ENCODE data around the gene TIPARP. TPM values are rescaled to one million over a fixed set of nuclear protein-coding genes. Genes with fewer than 3 reads are reported as not detected.

TIPARP gene
- total RNA-seq, 4 donors from 2014 or later: 41.7 to 115 (median 65.3) TPM

DNA sequence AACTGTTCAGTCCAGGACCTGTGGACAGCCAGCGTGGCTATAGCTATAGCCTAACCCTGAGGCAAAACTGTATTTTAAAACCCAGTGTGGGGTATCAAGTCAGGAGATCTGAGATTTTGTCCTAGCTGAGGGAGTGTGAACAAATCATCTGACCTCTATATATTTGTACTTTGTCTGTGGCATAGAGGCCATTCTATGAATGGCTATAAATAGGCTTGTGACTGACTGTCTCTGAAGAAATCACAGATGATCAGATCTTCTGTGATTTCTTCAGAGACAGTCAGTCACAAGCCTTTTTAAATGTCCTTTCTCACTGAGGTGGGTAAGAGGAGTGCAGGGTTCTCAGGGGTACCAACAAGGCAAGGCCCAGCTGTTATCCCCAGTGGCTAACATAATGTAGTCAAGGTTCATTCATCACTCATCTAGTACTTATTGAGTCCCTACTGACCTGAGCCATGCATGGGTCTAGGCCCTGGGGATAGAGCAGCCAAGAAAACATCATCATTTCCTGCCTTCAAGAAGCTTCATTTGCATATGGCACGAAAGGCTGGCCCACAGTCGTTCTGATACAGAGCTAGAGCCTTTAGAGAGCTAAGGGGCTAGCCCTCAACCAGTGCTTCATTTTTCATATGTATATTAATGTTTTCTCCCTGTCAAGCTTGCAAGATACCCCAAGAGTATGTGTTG, 53.3 kb downstream of the TIPARP start:
- TF ChIP-seq, protein P1, sequence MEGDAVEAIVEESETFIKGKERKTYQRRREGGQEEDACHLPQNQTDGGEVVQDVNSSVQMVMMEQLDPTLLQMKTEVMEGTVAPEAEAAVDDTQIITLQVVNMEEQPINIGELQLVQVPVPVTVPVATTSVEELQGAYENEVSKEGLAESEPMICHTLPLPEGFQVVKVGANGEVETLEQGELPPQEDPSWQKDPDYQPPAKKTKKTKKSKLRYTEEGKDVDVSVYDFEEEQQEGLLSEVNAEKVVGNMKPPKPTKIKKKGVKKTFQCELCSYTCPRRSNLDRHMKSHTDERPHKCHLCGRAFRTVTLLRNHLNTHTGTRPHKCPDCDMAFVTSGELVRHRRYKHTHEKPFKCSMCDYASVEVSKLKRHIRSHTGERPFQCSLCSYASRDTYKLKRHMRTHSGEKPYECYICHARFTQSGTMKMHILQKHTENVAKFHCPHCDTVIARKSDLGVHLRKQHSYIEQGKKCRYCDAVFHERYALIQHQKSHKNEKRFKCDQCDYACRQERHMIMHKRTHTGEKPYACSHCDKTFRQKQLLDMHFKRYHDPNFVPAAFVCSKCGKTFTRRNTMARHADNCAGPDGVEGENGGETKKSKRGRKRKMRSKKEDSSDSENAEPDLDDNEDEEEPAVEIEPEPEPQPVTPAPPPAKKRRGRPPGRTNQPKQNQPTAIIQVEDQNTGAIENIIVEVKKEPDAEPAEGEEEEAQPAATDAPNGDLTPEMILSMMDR (IDR thresholded peaks at IDR 0.05): no peak
- no peak for TF ChIP-seq EP300 (IDR thresholded peaks at IDR 0.05)
- TF ChIP-seq POLR2A (IDR thresholded peaks at IDR 0.05): no peak
- H3K4me1 ChIP-seq: no peaks in the 10 kb centered on the region
- 70 to 90% methylated on average over 3 of the region's 3 CpGs for WGBS, 2 donors
- no peak overlapping the region for H3K27ac ChIP-seq
- no peaks in the 10 kb centered on the region for H3K36me3 ChIP-seq
- no peak overlapping the region for H3K4me3 ChIP-seq
- no peaks in the 10 kb centered on the region for H3K9me3 ChIP-seq
- DNase-seq (ENCODE audit: low spot score in 2 of 2): no peak
- no peaks in the 10 kb centered on the region for H3K27me3 ChIP-seq

DNA sequence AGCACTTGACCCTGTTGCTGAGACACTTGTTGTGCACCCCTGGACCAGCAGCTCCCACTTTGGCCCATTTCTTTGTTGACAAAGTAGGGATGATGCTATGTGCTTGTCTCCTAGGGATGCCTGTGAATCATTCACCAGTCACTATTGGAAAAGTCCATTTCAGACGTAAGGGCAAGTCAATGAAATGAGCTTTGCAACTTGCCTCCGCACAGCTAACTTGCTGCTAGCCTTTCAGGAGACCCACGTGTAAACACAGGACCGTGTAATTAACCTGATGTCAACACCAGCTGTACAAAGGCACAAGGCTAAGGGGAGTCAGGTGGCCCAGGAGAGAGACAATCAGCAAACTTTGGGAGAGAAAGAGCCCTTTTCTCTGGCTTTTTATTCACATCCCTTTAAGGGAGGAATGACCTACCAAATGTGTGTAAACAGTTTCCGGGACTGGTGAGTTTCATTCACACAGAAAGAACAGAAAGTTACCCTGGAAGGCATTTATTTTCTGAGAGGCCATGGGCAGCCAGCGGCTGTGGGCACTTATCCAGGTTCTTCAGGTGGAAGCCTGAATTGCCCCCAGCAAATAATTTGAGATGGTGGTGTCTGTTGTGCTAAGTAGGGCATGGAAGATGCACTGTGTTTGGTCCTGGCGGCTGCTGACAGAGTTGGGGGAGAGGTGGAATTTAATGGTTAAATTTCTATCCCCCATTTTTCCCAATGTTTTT, 54.0 kb downstream of the TIPARP start:
- TF ChIP-seq, protein P1 (IDR thresholded peaks at IDR 0.05): no peak
- TF ChIP-seq POLR2A (IDR thresholded peaks at IDR 0.05) (no peak), EP300 (IDR thresholded peaks at IDR 0.05) (no peak)
- Histone ChIP-seq H3K4me1 (no peaks in the 10 kb centered on the region), H3K4me3 (no peak overlapping the region), H3K27ac (no peak overlapping the region), H3K27me3 (no peaks in the 10 kb centered on the region), H3K9me3 (no peaks in the 10 kb centered on the region), H3K36me3 (no peaks in the 10 kb centered on the region)
- WGBS, 2 donors: 54 to 56% methylated on average over 7 of the region's 7 CpGs
- DNase-seq (ENCODE audit: low spot score in 2 of 2): no peak

- H3K27me3 ChIP-seq: no peaks in the 10 kb centered on the region
- no peaks in the 10 kb centered on the region for H3K9me3 ChIP-seq
- 58 to 64% methylated on average over 1 to 2 of the region's 2 CpGs for WGBS, 2 donors
- H3K27ac ChIP-seq: no peak overlapping the region
- H3K4me3 ChIP-seq: no peak overlapping the region
- DNase-seq (ENCODE audit: low spot score in 2 of 2): no peak
- no peaks in the 10 kb centered on the region for H3K4me1 ChIP-seq
- TF ChIP-seq, protein P1 (IDR thresholded peaks at IDR 0.05): no peak
- TF ChIP-seq POLR2A (IDR thresholded peaks at IDR 0.05): no peak
- no peak for TF ChIP-seq EP300 (IDR thresholded peaks at IDR 0.05)
- no peaks in the 10 kb centered on the region for H3K36me3 ChIP-seq
Observed at GRCh38 chr3:156729460-156730179, 55.2 kb downstream of the TIPARP start.

DNA sequence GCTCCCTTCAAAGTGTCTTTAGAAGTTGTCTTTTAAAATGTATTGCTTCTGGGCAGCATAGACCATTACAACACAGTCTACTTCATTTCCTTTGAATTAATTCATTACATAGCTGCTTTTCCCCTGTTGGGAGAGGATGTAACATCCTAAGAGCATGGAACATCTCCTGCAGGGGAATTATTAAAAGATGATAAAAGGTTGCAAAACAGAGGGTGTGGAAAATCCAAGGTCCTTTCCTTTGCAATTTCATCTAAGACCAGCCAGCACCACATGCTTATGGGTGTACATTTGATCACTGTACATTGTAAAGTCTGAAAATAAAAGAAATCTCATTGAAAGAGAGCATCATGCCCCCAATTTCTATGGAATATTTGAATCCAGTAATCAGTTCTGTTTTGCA, 57.4 kb downstream of the TIPARP start:
- Histone ChIP-seq H3K27me3 (no peaks in the 10 kb centered on the region), H3K27ac (no peak overlapping the region), H3K36me3 (no peaks in the 10 kb centered on the region), H3K4me3 (no peak overlapping the region), H3K4me1 (no peaks in the 10 kb centered on the region), H3K9me3 (no peaks in the 10 kb centered on the region)
- TF ChIP-seq POLR2A (IDR thresholded peaks at IDR 0.05): no peak
- TF ChIP-seq EP300 (IDR thresholded peaks at IDR 0.05): no peak
- TF ChIP-seq, protein P1 (IDR thresholded peaks at IDR 0.05): no peak
- DNase-seq (ENCODE audit: low spot score in 2 of 2): no peak

DNA sequence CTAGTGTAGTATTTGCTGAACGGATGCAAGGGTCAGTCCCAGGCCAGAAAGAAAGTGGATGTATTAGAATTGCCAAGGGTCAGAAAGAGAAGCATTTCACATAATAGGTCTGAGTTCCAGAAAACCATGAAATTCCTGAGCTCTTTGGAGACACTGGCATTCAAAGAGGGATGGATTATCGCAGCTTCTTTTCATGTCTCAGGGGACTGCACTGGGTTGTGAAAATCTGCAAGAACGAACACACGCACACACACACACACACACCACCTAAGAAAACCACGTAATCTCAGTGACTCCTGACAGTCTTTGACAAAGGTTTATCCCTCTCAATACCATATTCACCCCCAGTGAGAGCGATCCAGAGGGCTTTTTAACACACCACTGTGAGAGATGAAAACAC, 57.9 kb downstream of the TIPARP start:
- 42 to 53% methylated on average over 6 of the region's 6 CpGs for whole genome bisulfite sequencing, 2 donors
- Histone ChIP-seq H3K36me3 (no peaks in the 10 kb centered on the region), H3K4me3 (no peak overlapping the region), H3K9me3 (no peaks in the 10 kb centered on the region), H3K27me3 (no peaks in the 10 kb centered on the region), H3K27ac (no peak overlapping the region), H3K4me1 (no peaks in the 10 kb centered on the region)
- DNase-seq (ENCODE audit: low spot score in 2 of 2): no peak
- TF ChIP-seq POLR2A (IDR thresholded peaks at IDR 0.05): no peak
- no peak for TF ChIP-seq EP300 (IDR thresholded peaks at IDR 0.05)
- TF ChIP-seq, protein P1 (IDR thresholded peaks at IDR 0.05): no peak
